ENCODE data around the gene SORL1.

SORL1 gene

DNA sequence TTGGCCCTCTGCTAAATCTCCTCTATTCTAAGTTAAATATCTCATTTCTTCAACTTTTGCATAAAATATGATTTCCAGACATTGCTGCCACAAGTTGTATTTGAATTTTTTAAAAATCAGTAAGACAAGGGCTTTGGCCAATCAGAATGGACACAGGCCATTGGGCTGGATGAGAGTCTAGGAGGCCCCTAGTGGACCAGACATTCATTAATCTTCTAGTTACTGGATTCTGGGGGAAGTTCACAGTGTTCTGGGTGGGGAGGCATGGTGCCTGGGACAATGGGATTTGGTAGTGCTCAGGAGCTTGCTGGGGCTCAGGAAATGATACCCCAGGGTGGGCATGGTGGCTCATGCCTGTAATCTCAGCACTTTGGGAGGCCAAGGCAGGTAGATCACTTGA is 12.4 kb upstream of the SORL1 start:
- no peak overlapping the region for H3K27ac ChIP-seq (ENCODE audit: insufficient read depth, low read depth, low read length, poor library complexity, severe bottlenecking)
- no peaks in the 10 kb centered on the region for H3K36me3 ChIP-seq (ENCODE audit: control insufficient read depth, insufficient read depth, low read length)
- H3K27me3 ChIP-seq (ENCODE audit: control insufficient read depth, insufficient read depth, low read length, poor library complexity, severe bottlenecking): no peaks in the 10 kb centered on the region
- no peaks in the 10 kb centered on the region for H3K9me3 ChIP-seq (ENCODE audit: control insufficient read depth, low read length)
- H3K4me1 ChIP-seq (ENCODE audit: control insufficient read depth, insufficient read depth, low read length): peaks cover 12% of the 10 kb centered on the region
- no peak overlapping the region for H3K4me3 ChIP-seq (ENCODE audit: insufficient read depth, low read depth, low read length)

- H3K27me3 ChIP-seq (ENCODE audit: control insufficient read depth, insufficient read depth, low read length, poor library complexity, severe bottlenecking): no peaks in the 10 kb centered on the region
- WGBS, 2 experiments: 15 to 21% methylated on average over 2 of the region's 2 CpGs
- H3K4me1 ChIP-seq (ENCODE audit: control insufficient read depth, insufficient read depth, low read length): peaks cover 17% of the 10 kb centered on the region
- no peaks in the 10 kb centered on the region for H3K9me3 ChIP-seq (ENCODE audit: control insufficient read depth, low read length)
- peak overlapping the region; percentile 44 for H3K27ac ChIP-seq (ENCODE audit: insufficient read depth, low read depth, low read length, poor library complexity, severe bottlenecking)
- no peaks in the 10 kb centered on the region for H3K36me3 ChIP-seq (ENCODE audit: control insufficient read depth, insufficient read depth, low read length)
- no peak overlapping the region for H3K4me3 ChIP-seq (ENCODE audit: insufficient read depth, low read depth, low read length)
Observed at GRCh38 chr11:121441521-121441920, 10.6 kb upstream of the SORL1 start.

DNA sequence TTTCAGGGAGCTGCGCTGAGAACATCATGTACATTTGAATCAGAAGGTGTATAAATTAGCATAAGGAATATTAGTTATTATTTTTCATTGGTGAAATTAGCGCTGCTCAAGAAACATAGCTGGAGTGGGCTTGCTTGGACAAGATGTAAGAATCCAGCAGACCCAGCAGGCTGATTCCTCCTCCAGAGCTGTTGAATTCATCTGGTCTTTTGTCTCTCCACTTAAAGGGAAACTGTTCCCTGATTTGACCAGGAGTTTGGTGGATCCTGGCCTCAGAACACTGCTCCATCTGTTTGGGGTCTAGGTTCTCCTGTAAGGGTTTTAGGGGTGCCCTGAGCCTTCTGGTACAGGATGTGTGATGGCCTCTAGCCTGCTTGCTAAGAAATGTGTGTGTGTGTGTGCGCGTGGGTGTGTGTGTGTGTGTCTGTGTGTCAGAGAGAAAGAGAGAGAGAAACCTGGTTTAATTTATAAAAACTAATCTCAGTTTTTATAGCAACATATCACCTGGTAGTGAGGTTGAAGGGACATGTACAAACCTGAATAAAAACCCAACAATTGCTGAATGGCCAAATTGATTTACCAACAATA is 8.3 kb upstream of the SORL1 start:
- no peaks in the 10 kb centered on the region for H3K9me3 ChIP-seq (ENCODE audit: control insufficient read depth, low read length)
- no peak overlapping the region for H3K4me3 ChIP-seq (ENCODE audit: insufficient read depth, low read depth, low read length)
- no peak overlapping the region for H3K27ac ChIP-seq (ENCODE audit: insufficient read depth, low read depth, low read length, poor library complexity, severe bottlenecking)
- WGBS, 2 experiments: 85 to 93% methylated on average over 4 of the region's 4 CpGs
- peaks cover 20% of the 10 kb centered on the region for H3K4me1 ChIP-seq (ENCODE audit: control insufficient read depth, insufficient read depth, low read length)
- no peaks in the 10 kb centered on the region for H3K36me3 ChIP-seq (ENCODE audit: control insufficient read depth, insufficient read depth, low read length)
- H3K27me3 ChIP-seq (ENCODE audit: control insufficient read depth, insufficient read depth, low read length, poor library complexity, severe bottlenecking): no peaks in the 10 kb centered on the region

- H3K4me3 ChIP-seq (ENCODE audit: insufficient read depth, low read depth, low read length): no peak overlapping the region
- WGBS, 2 experiments: 84 to 88% methylated on average over 3 of the region's 3 CpGs
- no peaks in the 10 kb centered on the region for H3K36me3 ChIP-seq (ENCODE audit: control insufficient read depth, insufficient read depth, low read length)
- no peak overlapping the region for H3K27ac ChIP-seq (ENCODE audit: insufficient read depth, low read depth, low read length, poor library complexity, severe bottlenecking)
- no peaks in the 10 kb centered on the region for H3K9me3 ChIP-seq (ENCODE audit: control insufficient read depth, low read length)
- peaks cover 20% of the 10 kb centered on the region for H3K4me1 ChIP-seq (ENCODE audit: control insufficient read depth, insufficient read depth, low read length)
- no peaks in the 10 kb centered on the region for H3K27me3 ChIP-seq (ENCODE audit: control insufficient read depth, insufficient read depth, low read length, poor library complexity, severe bottlenecking)
Observed at GRCh38 chr11:121444526-121444925, 7.6 kb upstream of the SORL1 start.

DNA sequence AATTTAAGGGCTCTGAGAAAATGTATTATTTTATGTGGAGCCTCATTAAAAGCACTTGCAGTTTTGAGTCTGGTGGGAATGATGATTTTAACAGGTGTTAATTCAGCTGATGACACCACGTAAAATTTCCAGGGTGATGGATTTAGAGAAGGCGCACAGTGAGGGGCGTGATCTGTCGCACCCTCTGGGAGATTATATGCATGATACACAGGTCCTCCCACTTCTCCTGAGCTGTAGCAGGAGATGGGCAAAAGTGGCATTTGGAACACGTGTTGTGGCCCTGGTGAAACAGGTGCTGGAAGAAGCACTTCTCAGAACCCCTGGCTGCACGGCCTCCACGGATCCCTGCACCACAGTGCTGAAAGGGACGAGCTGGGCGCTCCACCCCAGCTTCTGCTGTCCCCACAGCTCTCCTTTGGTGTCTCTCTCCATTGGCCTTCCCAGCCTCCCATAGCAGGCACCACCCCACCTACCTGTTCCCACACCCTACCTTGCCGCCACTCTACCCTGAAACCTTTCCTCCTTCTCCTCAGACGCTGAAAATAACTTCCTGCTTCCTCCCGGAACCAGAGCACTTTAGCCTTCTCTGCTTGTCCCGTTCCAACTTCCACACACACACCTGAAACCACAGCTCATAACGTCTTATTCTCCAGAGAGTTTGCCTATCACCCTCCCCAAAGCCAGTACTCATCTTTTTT is 6.9 kb upstream of the SORL1 start:
- WGBS, 2 experiments: 90 to 92% methylated on average over 14 of the region's 14 CpGs
- Histone ChIP-seq H3K4me3 (ENCODE audit: insufficient read depth, low read depth, low read length) (no peak overlapping the region), H3K27me3 (ENCODE audit: control insufficient read depth, insufficient read depth, low read length, poor library complexity, severe bottlenecking) (no peaks in the 10 kb centered on the region), H3K36me3 (ENCODE audit: control insufficient read depth, insufficient read depth, low read length) (no peaks in the 10 kb centered on the region), H3K27ac (ENCODE audit: insufficient read depth, low read depth, low read length, poor library complexity, severe bottlenecking) (no peak overlapping the region), H3K9me3 (ENCODE audit: control insufficient read depth, low read length) (no peaks in the 10 kb centered on the region), H3K4me1 (ENCODE audit: control insufficient read depth, insufficient read depth, low read length) (peaks cover 20% of the 10 kb centered on the region)

- H3K4me1 ChIP-seq (ENCODE audit: control insufficient read depth, insufficient read depth, low read length): peaks cover 20% of the 10 kb centered on the region
- 31 to 35% methylated on average over 4 of the region's 4 CpGs for WGBS, 2 experiments
- H3K4me3 ChIP-seq (ENCODE audit: insufficient read depth, low read depth, low read length): no peak overlapping the region
- H3K27me3 ChIP-seq (ENCODE audit: control insufficient read depth, insufficient read depth, low read length, poor library complexity, severe bottlenecking): peaks cover 4% of the 10 kb centered on the region
- no peaks in the 10 kb centered on the region for H3K9me3 ChIP-seq (ENCODE audit: control insufficient read depth, low read length)
- no peak overlapping the region for H3K27ac ChIP-seq (ENCODE audit: insufficient read depth, low read depth, low read length, poor library complexity, severe bottlenecking)
- H3K36me3 ChIP-seq (ENCODE audit: control insufficient read depth, insufficient read depth, low read length): no peaks in the 10 kb centered on the region
Observed at GRCh38 chr11:121446752-121447156, 5.4 kb upstream of the SORL1 start.

GRCh38 chr11:121448011-121448410 is 4.1 kb upstream of the SORL1 start:
- WGBS, 2 experiments: 97 to 98% methylated on average over 4 of the region's 4 CpGs
- H3K36me3 ChIP-seq (ENCODE audit: control insufficient read depth, insufficient read depth, low read length): no peaks in the 10 kb centered on the region
- H3K4me1 ChIP-seq (ENCODE audit: control insufficient read depth, insufficient read depth, low read length): peaks cover 22% of the 10 kb centered on the region
- peaks cover 4% of the 10 kb centered on the region for H3K27me3 ChIP-seq (ENCODE audit: control insufficient read depth, insufficient read depth, low read length, poor library complexity, severe bottlenecking)
- H3K9me3 ChIP-seq (ENCODE audit: control insufficient read depth, low read length): no peaks in the 10 kb centered on the region
- no peak overlapping the region for H3K27ac ChIP-seq (ENCODE audit: insufficient read depth, low read depth, low read length, poor library complexity, severe bottlenecking)
- H3K4me3 ChIP-seq (ENCODE audit: insufficient read depth, low read depth, low read length): no peak overlapping the region

GRCh38 chr11:121448431-121448941 is 3.6 kb upstream of the SORL1 start:
- Histone ChIP-seq H3K4me1 (ENCODE audit: control insufficient read depth, insufficient read depth, low read length) (peaks cover 25% of the 10 kb centered on the region), H3K27ac (ENCODE audit: insufficient read depth, low read depth, low read length, poor library complexity, severe bottlenecking) (no peak overlapping the region), H3K9me3 (ENCODE audit: control insufficient read depth, low read length) (no peaks in the 10 kb centered on the region), H3K4me3 (ENCODE audit: insufficient read depth, low read depth, low read length) (no peak overlapping the region), H3K36me3 (ENCODE audit: control insufficient read depth, insufficient read depth, low read length) (no peaks in the 10 kb centered on the region), H3K27me3 (ENCODE audit: control insufficient read depth, insufficient read depth, low read length, poor library complexity, severe bottlenecking) (peaks cover 4% of the 10 kb centered on the region)
- WGBS, 2 experiments: 87 to 94% methylated on average over 3 of the region's 3 CpGs

DNA sequence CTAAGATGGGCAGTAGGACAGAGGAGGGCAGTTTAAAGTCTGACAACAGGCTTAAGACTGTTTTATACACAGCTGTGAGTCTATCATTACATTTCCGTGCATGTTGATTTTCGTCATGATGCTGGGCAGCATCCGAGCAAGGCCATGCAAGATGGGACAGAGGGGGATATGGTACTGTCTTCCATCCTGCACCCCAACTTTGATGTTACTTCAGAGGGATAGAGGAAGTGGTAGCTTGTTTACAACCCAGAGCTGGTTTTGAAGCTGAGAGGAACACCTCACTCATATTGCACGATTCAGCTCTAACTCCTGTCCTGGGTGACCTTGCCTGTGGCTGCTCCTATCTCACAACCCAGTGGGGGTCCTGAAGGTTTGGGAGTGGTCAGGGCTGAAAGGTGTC is 3.0 kb upstream of the SORL1 start:
- no peaks in the 10 kb centered on the region for H3K36me3 ChIP-seq (ENCODE audit: control insufficient read depth, insufficient read depth, low read length)
- 93 to 96% methylated on average over 4 of the region's 4 CpGs for WGBS, 2 experiments
- H3K4me3 ChIP-seq (ENCODE audit: insufficient read depth, low read depth, low read length): no peak overlapping the region
- no peak overlapping the region for H3K27ac ChIP-seq (ENCODE audit: insufficient read depth, low read depth, low read length, poor library complexity, severe bottlenecking)
- H3K4me1 ChIP-seq (ENCODE audit: control insufficient read depth, insufficient read depth, low read length): peaks cover 25% of the 10 kb centered on the region
- peaks cover 4% of the 10 kb centered on the region for H3K27me3 ChIP-seq (ENCODE audit: control insufficient read depth, insufficient read depth, low read length, poor library complexity, severe bottlenecking)
- no peaks in the 10 kb centered on the region for H3K9me3 ChIP-seq (ENCODE audit: control insufficient read depth, low read length)

DNA sequence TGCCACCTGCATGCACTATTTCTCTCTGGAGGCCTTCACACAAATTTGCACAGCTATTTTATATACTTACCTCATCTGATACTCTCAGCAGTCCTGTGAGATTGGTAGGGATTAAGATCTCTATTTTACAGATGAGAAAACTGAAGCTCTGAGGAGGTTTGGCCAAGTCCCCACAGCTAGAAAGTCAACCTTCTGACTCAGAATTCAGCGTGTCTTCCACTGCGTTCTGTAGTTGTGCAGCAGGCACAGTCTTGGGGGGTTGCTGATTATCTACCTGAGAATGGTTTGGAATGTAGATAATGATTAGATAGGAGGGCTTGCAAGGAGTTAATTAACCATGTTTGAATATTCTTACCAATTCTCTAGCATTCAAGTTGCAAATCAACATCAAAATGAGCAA is 2.5 kb upstream of the SORL1 start:
- Histone ChIP-seq H3K4me3 (ENCODE audit: insufficient read depth, low read depth, low read length) (no peak overlapping the region), H3K27ac (ENCODE audit: insufficient read depth, low read depth, low read length, poor library complexity, severe bottlenecking) (no peak overlapping the region), H3K27me3 (ENCODE audit: control insufficient read depth, insufficient read depth, low read length, poor library complexity, severe bottlenecking) (peaks cover 4% of the 10 kb centered on the region), H3K9me3 (ENCODE audit: control insufficient read depth, low read length) (no peaks in the 10 kb centered on the region), H3K36me3 (ENCODE audit: control insufficient read depth, insufficient read depth, low read length) (no peaks in the 10 kb centered on the region), H3K4me1 (ENCODE audit: control insufficient read depth, insufficient read depth, low read length) (peaks cover 21% of the 10 kb centered on the region)
- 94 to 100% methylated on average over 2 of the region's 2 CpGs for WGBS, 2 experiments
